HG03175 (cell line): ENCODE results near the gene DENND1B.

Source experiments
- ATAC-seq: cut with Tn5 transposase; IDR thresholded peaks from one replicate; pipeline ENCODE4 v1.9.1; 2021; ENCODE audit warnings: mild to moderate bottlenecking, moderate library complexity; ENCODE audit not compliant: unreplicated experiment

DENND1B gene

GRCh38 chr1:197686702-197687355, 88.5 kb downstream of the DENND1B start:
- no peak for ATAC-seq

GRCh38 chr1:197686231-197686630, 89.0 kb downstream of the DENND1B start:
- no peak for ATAC-seq

GRCh38 chr1:197685785-197686184, 89.5 kb downstream of the DENND1B start:
- no peak for ATAC-seq

- no peak for ATAC-seq
These were observed 91.3 kb downstream of the DENND1B start for GRCh38 chr1:197683895-197684553.

GRCh38 chr1:197683280-197683679, 92.0 kb downstream of the DENND1B start:
- ATAC-seq, result no peak

GRCh38 chr1:197680311-197680710, 95.0 kb downstream of the DENND1B start:
- no peak for ATAC-seq

- no peak for ATAC-seq
These were observed 97.5 kb downstream of the DENND1B start for GRCh38 chr1:197677752-197678295.

- no peak for ATAC-seq
These were observed 98.0 kb downstream of the DENND1B start for GRCh38 chr1:197677313-197677712.

- ATAC-seq, result no peak
These were observed 99.6 kb downstream of the DENND1B start for GRCh38 chr1:197675583-197676208.

GRCh38 chr1:197674286-197674685, 101.0 kb downstream of the DENND1B start:
- ATAC-seq, result no peak

- no peak for ATAC-seq
These were observed 102.0 kb downstream of the DENND1B start for GRCh38 chr1:197673292-197673691.

GRCh38 chr1:197672347-197672746, 102.9 kb downstream of the DENND1B start:
- no peak for ATAC-seq

- no peak for ATAC-seq
These were observed 103.4 kb downstream of the DENND1B start for GRCh38 chr1:197671920-197672319.

- ATAC-seq, result no peak
These were observed 104.1 kb downstream of the DENND1B start for GRCh38 chr1:197671140-197671539.

- ATAC-seq, result no peak
These were observed 108.5 kb downstream of the DENND1B start for GRCh38 chr1:197666769-197667285.

GRCh38 chr1:197664391-197664790, 110.9 kb downstream of the DENND1B start:
- no peak for ATAC-seq

GRCh38 chr1:197663162-197663953, 111.9 kb downstream of the DENND1B start:
- ATAC-seq, result no peak

- no peak for ATAC-seq
These were observed 114.9 kb downstream of the DENND1B start for GRCh38 chr1:197660389-197660788.

- ATAC-seq, result no peak
These were observed 116.1 kb downstream of the DENND1B start for GRCh38 chr1:197659171-197659570.

- no peak for ATAC-seq
These were observed 126.1 kb downstream of the DENND1B start for GRCh38 chr1:197649188-197649587.

- no peak for ATAC-seq
These were observed 137.0 kb downstream of the DENND1B start for GRCh38 chr1:197638316-197638715.
